Measurements from ENCODE around the gene SYMPK.

The SYMPK gene

DNA sequence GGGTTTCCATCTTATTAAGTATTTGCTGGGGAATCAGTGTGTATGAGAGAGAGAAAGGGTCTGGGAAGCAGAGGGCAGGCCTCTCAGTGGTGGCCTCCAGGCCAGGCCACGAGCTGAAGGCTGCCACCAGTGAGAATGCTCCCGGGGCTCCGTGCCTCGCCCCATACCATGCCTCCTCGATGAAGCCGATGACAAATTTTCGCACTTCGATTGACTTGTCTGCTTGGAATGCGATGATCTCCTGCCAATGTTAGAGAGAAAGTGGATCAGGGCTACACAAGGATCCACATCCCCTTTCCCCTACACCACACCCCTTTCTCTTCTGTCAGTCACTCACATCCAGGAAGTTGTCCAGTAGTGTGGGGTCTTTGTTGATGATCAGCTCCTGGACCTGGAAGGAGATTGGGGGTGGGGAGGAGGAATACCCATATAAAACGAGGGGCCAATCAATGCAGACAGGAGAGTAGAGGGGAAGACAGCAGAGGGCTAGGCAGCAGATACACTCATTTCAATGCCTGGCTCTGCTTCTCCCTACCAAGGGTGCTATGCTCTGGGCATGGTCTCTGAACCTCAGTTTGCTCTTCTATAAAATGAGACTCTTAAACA lies 10.7 kb downstream of the SYMPK start:
- no peaks in the 10 kb centered on the region for H3K9me3 ChIP-seq (ENCODE audit: control insufficient read depth in 2 of 2, low read length in 2 of 2)
- H3K9ac ChIP-seq (ENCODE audit: low read depth in 1 of 2, low read length in 2 of 2) = no peak overlapping the region
- no peak overlapping the region for H3K27ac ChIP-seq (ENCODE audit: low read depth in 2 of 2, low read length in 2 of 2)
- no peak overlapping the region for H3K4me3 ChIP-seq (ENCODE audit: low read length in 2 of 2)
- no peaks in the 10 kb centered on the region for H3K27me3 ChIP-seq (ENCODE audit: control insufficient read depth in 2 of 2, insufficient read depth in 2 of 2, low read length in 2 of 2)
- H3K4me1 ChIP-seq (ENCODE audit: control insufficient read depth in 2 of 2, insufficient read depth in 2 of 2, low read length in 2 of 2) = no peaks in the 10 kb centered on the region
- peaks cover 42 to 68% of the 10 kb centered on the region in 2 donors for H3K36me3 ChIP-seq (ENCODE audit: control insufficient read depth in 2 of 2, insufficient read depth in 2 of 2, low read length in 2 of 2)

DNA sequence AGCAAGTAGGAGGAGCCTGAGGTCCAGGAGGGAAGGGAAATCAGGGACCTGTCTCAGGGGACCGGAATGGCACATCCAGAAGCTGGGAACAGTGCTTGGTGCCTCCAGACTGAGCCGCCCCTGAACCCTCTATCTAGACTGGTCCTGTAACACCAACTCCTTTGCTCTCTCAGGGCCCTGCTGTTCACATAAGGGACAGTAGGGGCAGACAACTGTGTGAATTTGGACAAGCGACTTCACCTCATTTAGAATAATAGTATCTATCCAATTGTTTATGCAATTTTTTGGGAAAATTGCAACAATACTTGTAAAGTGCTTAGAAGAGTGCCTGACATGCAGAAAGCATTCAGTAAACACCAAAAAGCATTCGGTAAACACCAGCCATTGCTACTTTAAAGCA lies 14.0 kb downstream of the SYMPK start:
- peaks cover 55 to 71% of the 10 kb centered on the region in 2 donors for H3K36me3 ChIP-seq (ENCODE audit: control insufficient read depth in 2 of 2, insufficient read depth in 2 of 2, low read length in 2 of 2)
- H3K4me1 ChIP-seq (ENCODE audit: control insufficient read depth in 2 of 2, insufficient read depth in 2 of 2, low read length in 2 of 2) = no peaks in the 10 kb centered on the region
- H3K9ac ChIP-seq (ENCODE audit: low read depth in 1 of 2, low read length in 2 of 2) = no peak overlapping the region
- H3K4me3 ChIP-seq (ENCODE audit: low read length in 2 of 2) = no peak overlapping the region
- H3K27ac ChIP-seq (ENCODE audit: low read depth in 2 of 2, low read length in 2 of 2) = no peak overlapping the region
- H3K27me3 ChIP-seq (ENCODE audit: control insufficient read depth in 2 of 2, insufficient read depth in 2 of 2, low read length in 2 of 2) = no peaks in the 10 kb centered on the region
- no peaks in the 10 kb centered on the region for H3K9me3 ChIP-seq (ENCODE audit: control insufficient read depth in 2 of 2, low read length in 2 of 2)

DNA sequence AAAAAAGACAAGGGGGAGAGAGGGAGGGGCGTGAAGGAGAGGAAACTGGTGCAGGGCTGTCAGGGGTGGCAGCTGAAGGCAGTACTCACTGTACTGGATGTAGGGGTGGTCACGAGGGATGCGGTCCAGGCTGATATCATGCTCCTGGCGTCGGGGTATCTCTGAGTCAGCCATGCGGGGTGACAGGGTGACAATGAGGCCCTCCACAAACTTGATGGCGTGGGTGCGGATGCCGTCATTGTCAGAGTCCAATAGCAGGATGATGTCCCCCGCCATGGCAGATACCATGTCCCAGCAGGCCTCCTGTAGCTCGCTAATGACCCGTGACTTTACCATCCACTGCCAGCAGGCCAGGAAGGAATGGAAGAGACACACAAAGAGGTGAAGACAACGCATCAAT lies 15.3 kb downstream of the SYMPK start:
- Histone ChIP-seq H3K27ac (ENCODE audit: low read depth in 2 of 2, low read length in 2 of 2) (no peak overlapping the region), H3K4me1 (ENCODE audit: control insufficient read depth in 2 of 2, insufficient read depth in 2 of 2, low read length in 2 of 2) (no peaks in the 10 kb centered on the region), H3K4me3 (ENCODE audit: low read length in 2 of 2) (no peak overlapping the region), H3K9me3 (ENCODE audit: control insufficient read depth in 2 of 2, low read length in 2 of 2) (no peaks in the 10 kb centered on the region), H3K27me3 (ENCODE audit: control insufficient read depth in 2 of 2, insufficient read depth in 2 of 2, low read length in 2 of 2) (no peaks in the 10 kb centered on the region), H3K9ac (ENCODE audit: low read depth in 1 of 2, low read length in 2 of 2) (no peak overlapping the region), H3K36me3 (ENCODE audit: control insufficient read depth in 2 of 2, insufficient read depth in 2 of 2, low read length in 2 of 2) (peaks cover 62 to 71% of the 10 kb centered on the region in 2 donors)

DNA sequence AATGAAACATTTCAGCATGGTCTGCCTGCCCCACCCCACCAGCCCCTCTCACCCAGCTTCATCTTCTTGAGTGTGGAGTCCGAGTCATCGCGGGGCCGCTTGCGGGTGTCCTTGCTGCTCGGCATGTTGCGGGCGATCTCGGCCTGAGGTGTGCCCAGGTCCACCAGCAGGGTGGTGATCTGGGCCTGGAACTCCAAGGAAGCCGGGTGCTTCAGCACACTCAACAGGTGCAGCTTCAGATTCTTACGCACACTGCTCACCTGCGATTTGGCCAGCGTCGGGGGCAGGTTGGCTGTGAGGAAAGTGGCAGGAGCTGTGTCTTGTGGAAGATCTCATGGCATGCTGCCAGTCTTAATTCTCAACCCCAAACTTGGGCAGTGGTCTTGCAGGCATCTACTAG lies 20.7 kb downstream of the SYMPK start:
- Histone ChIP-seq H3K9ac (ENCODE audit: low read depth in 1 of 2, low read length in 2 of 2) (no peak overlapping the region), H3K9me3 (ENCODE audit: control insufficient read depth in 2 of 2, low read length in 2 of 2) (no peaks in the 10 kb centered on the region), H3K4me1 (ENCODE audit: control insufficient read depth in 2 of 2, insufficient read depth in 2 of 2, low read length in 2 of 2) (no peaks in the 10 kb centered on the region), H3K27ac (ENCODE audit: low read depth in 2 of 2, low read length in 2 of 2) (no peak overlapping the region), H3K27me3 (ENCODE audit: control insufficient read depth in 2 of 2, insufficient read depth in 2 of 2, low read length in 2 of 2) (no peaks in the 10 kb centered on the region), H3K4me3 (ENCODE audit: low read length in 2 of 2) (no peak overlapping the region), H3K36me3 (ENCODE audit: control insufficient read depth in 2 of 2, insufficient read depth in 2 of 2, low read length in 2 of 2) (peaks cover 42 to 67% of the 10 kb centered on the region in 2 donors)

DNA sequence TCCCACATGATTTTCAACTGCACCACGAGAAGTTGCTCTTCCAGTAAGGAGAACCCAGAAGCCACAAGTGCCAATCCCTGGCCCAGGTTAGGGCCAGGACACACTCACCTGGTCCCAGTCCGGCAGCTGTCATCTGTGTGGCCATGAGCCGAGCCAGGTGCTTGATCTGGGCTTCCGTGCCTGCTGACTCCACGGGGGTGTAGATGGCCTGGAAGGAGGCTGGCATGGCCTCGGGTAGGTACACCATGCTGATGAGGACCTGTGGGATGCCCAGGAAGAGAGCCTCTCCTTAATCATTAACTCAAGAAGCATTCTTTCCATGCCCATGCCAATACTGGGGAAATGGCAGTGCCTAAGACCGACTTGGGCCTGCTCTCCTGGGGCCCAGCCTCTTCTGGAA lies 28.0 kb downstream of the SYMPK start:
- H3K27me3 ChIP-seq (ENCODE audit: control insufficient read depth in 2 of 2, insufficient read depth in 2 of 2, low read length in 2 of 2) = no peaks in the 10 kb centered on the region
- H3K4me1 ChIP-seq (ENCODE audit: control insufficient read depth in 2 of 2, insufficient read depth in 2 of 2, low read length in 2 of 2) = no peaks in the 10 kb centered on the region
- no peaks in the 10 kb centered on the region for H3K9me3 ChIP-seq (ENCODE audit: control insufficient read depth in 2 of 2, low read length in 2 of 2)
- no peak overlapping the region for H3K9ac ChIP-seq (ENCODE audit: low read depth in 1 of 2, low read length in 2 of 2)
- peaks cover 48 to 76% of the 10 kb centered on the region in 2 donors for H3K36me3 ChIP-seq (ENCODE audit: control insufficient read depth in 2 of 2, insufficient read depth in 2 of 2, low read length in 2 of 2)
- no peak overlapping the region for H3K4me3 ChIP-seq (ENCODE audit: low read length in 2 of 2)
- H3K27ac ChIP-seq (ENCODE audit: low read depth in 2 of 2, low read length in 2 of 2) = no peak overlapping the region

DNA sequence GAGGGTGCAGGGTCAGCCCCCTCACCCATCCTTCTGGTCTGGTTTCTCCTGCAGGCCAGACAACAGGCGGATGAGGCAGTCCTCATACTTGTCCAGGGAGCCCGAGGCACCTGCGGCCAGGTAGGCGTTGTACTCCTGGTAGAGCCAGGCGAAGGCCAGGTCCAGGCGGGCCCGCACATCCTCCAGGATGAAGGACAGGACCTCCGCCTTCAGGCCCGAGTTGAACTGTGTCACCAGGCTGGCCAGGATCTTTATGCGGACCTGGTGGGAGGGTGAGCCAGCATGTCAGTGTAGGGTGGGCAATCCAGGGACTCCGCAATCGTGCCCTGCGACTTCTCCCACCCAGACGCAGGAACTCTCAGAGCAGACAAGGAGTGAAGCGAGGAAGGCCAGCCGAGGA lies 34.0 kb downstream of the SYMPK start:
- no peak overlapping the region for H3K9ac ChIP-seq (ENCODE audit: low read depth in 1 of 2, low read length in 2 of 2)
- H3K27ac ChIP-seq (ENCODE audit: low read depth in 2 of 2, low read length in 2 of 2) = no peak overlapping the region
- no peak overlapping the region for H3K4me3 ChIP-seq (ENCODE audit: low read length in 2 of 2)
- no peaks in the 10 kb centered on the region for H3K9me3 ChIP-seq (ENCODE audit: control insufficient read depth in 2 of 2, low read length in 2 of 2)
- peaks cover 67 to 80% of the 10 kb centered on the region in 2 donors for H3K36me3 ChIP-seq (ENCODE audit: control insufficient read depth in 2 of 2, insufficient read depth in 2 of 2, low read length in 2 of 2)
- H3K27me3 ChIP-seq (ENCODE audit: control insufficient read depth in 2 of 2, insufficient read depth in 2 of 2, low read length in 2 of 2) = no peaks in the 10 kb centered on the region
- H3K4me1 ChIP-seq (ENCODE audit: control insufficient read depth in 2 of 2, insufficient read depth in 2 of 2, low read length in 2 of 2) = no peaks in the 10 kb centered on the region

DNA sequence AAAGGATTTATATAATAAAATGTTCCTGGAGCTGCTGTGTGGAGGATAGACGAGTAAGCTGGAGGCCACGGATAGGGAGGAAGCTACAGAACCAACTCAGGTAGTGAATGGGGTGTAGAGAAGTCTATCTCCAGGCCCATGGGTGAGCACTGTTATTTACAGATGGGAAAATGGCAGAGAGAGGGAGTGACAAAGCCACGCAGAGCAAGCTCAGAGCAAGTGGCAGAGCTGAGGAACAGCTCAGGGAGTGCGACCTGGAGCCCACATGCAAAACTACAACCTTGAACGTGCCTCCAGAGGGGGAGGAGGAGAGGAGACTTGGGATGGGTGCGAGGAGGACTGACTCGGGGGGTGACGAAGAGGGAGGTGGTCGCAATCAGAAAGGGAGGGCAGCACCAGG lies 34.4 kb downstream of the SYMPK start:
- Histone ChIP-seq H3K36me3 (ENCODE audit: control insufficient read depth in 2 of 2, insufficient read depth in 2 of 2, low read length in 2 of 2) (peaks cover 67 to 80% of the 10 kb centered on the region in 2 donors), H3K4me3 (ENCODE audit: low read length in 2 of 2) (no peak overlapping the region), H3K9ac (ENCODE audit: low read depth in 1 of 2, low read length in 2 of 2) (no peak overlapping the region), H3K9me3 (ENCODE audit: control insufficient read depth in 2 of 2, low read length in 2 of 2) (no peaks in the 10 kb centered on the region), H3K4me1 (ENCODE audit: control insufficient read depth in 2 of 2, insufficient read depth in 2 of 2, low read length in 2 of 2) (no peaks in the 10 kb centered on the region), H3K27me3 (ENCODE audit: control insufficient read depth in 2 of 2, insufficient read depth in 2 of 2, low read length in 2 of 2) (no peaks in the 10 kb centered on the region), H3K27ac (ENCODE audit: low read depth in 2 of 2, low read length in 2 of 2) (no peak overlapping the region)

DNA sequence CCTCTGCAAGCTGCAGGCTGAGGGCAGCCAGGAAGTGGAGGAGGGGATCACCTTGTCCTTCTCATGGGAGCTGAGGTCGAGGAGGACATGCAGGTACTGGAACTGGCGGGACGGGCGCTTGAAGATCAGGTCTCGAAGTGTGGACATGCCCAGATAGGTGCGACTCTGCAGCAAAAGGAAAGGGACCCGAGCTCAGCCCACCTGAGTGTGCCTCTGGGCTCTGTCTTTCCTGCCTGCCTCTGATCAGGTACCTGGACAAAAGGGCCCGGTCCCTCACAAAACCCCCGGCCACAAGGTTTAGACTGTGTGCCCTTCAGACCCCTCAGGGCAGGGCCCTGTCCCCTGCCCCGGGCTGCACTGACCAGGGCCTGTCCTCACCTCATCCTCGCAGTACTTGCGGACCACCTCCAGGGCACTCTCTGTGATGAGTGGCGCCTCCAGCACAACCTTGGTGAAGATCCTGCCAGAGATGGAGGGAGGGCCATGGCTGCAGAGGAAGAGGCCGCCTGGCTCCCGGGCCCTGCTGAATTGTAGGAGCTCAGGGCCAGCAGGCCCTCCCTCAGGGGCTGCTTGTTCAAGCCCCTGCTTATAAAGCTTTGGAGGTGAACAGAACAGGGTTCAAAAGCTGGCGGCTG lies 35.4 kb downstream of the SYMPK start:
- H3K4me3 ChIP-seq (ENCODE audit: low read length in 2 of 2) = no peak overlapping the region
- no peaks in the 10 kb centered on the region for H3K27me3 ChIP-seq (ENCODE audit: control insufficient read depth in 2 of 2, insufficient read depth in 2 of 2, low read length in 2 of 2)
- H3K27ac ChIP-seq (ENCODE audit: low read depth in 2 of 2, low read length in 2 of 2) = no peak overlapping the region
- no peaks in the 10 kb centered on the region for H3K9me3 ChIP-seq (ENCODE audit: control insufficient read depth in 2 of 2, low read length in 2 of 2)
- no peak overlapping the region for H3K9ac ChIP-seq (ENCODE audit: low read depth in 1 of 2, low read length in 2 of 2)
- no peaks in the 10 kb centered on the region for H3K4me1 ChIP-seq (ENCODE audit: control insufficient read depth in 2 of 2, insufficient read depth in 2 of 2, low read length in 2 of 2)
- H3K36me3 ChIP-seq (ENCODE audit: control insufficient read depth in 2 of 2, insufficient read depth in 2 of 2, low read length in 2 of 2) = peaks cover 76 to 85% of the 10 kb centered on the region in 2 donors

DNA sequence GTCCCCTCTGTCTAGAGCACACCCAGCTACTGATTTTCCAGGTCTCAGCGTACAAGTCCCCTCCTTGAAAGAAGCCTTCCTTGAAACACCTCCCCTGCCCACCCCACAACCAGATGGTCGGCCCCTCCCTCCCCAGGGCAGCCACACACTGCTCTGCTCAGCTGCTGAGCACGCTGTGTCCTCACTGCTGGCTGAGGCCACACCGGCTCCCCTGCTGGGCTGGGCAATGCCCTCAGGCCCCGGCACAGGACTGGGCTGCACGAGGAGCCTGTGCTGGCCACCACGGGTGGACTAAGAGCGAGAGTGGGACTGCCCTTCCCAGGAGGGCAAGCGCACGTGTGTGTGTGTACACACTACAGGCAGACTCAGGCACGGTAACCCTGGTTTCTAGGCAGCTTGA lies 36.0 kb downstream of the SYMPK start:
- Histone ChIP-seq H3K4me3 (ENCODE audit: low read length in 2 of 2) (no peak overlapping the region), H3K36me3 (ENCODE audit: control insufficient read depth in 2 of 2, insufficient read depth in 2 of 2, low read length in 2 of 2) (peaks cover 71 to 81% of the 10 kb centered on the region in 2 donors), H3K9ac (ENCODE audit: low read depth in 1 of 2, low read length in 2 of 2) (no peak overlapping the region), H3K9me3 (ENCODE audit: control insufficient read depth in 2 of 2, low read length in 2 of 2) (no peaks in the 10 kb centered on the region), H3K27ac (ENCODE audit: low read depth in 2 of 2, low read length in 2 of 2) (no peak overlapping the region), H3K27me3 (ENCODE audit: control insufficient read depth in 2 of 2, insufficient read depth in 2 of 2, low read length in 2 of 2) (no peaks in the 10 kb centered on the region), H3K4me1 (ENCODE audit: control insufficient read depth in 2 of 2, insufficient read depth in 2 of 2, low read length in 2 of 2) (no peaks in the 10 kb centered on the region)

DNA sequence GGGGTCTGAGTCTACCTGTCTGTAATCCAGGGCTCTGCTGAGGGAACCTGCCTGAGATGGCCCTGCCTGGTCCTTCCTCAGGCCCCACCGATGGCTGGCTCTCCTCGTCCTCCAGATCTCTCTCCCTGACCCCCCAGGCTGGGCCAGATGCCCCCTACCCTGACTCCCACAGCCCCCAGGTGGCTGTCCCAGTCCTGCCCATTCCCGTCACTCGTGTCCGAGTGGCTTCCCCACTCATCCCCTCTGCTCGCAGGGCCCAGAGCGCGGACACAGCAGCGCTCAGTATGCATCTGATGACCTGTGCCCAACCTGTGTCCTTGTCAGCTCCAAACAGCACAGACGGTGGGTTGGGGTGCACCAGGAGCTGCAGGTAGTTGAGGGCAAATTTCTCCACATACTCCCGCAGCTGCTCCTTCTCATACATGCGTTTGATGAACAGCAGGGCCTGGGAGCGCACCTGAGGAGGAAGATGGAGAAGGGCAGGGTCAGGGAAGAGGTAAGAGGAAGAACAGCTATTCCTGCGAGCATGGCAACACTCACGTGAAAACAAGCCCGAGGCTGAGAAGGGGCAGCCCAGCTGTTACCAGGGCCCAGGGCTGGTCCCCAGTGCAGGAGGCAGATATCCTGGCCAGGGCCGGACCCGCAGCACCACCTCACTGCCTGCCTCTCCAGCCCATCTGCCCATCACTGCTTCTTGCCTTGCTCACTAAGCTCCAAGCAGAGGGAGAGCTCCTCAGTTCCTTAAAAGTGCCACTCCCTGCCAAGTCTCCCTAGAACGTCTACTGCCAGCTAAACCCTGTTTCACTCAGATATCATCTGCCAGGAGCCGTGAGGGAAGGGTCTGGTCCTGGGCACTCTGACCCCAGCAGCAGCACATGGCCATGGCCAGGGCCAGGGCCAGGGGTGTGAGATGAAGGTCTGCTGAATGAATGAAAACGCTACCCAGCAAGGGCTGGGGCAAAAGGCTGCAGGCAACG lies 36.7 kb downstream of the SYMPK start:
- H3K4me3 ChIP-seq (ENCODE audit: low read length in 2 of 2) = no peak overlapping the region
- H3K27me3 ChIP-seq (ENCODE audit: control insufficient read depth in 2 of 2, insufficient read depth in 2 of 2, low read length in 2 of 2) = no peaks in the 10 kb centered on the region
- peaks cover 66 to 80% of the 10 kb centered on the region in 2 donors for H3K36me3 ChIP-seq (ENCODE audit: control insufficient read depth in 2 of 2, insufficient read depth in 2 of 2, low read length in 2 of 2)
- H3K4me1 ChIP-seq (ENCODE audit: control insufficient read depth in 2 of 2, insufficient read depth in 2 of 2, low read length in 2 of 2) = no peaks in the 10 kb centered on the region
- no peak overlapping the region for H3K9ac ChIP-seq (ENCODE audit: low read depth in 1 of 2, low read length in 2 of 2)
- H3K9me3 ChIP-seq (ENCODE audit: control insufficient read depth in 2 of 2, low read length in 2 of 2) = no peaks in the 10 kb centered on the region
- H3K27ac ChIP-seq (ENCODE audit: low read depth in 2 of 2, low read length in 2 of 2) = no peak overlapping the region

Measured in mucosa of rectum (tissue), 2 donors.